ENCODE results near the gene ARHGEF11. TPM values are rescaled to one million over a fixed set of nuclear protein-coding genes. Genes with fewer than 3 reads are reported as not detected.
A peak's percentile ranks its signal among the peaks of the same experiment; 100 is the strongest.

The ARHGEF11 gene
- total RNA-seq, 1 donor from 2014 or later, result 43.7 TPM

DNA sequence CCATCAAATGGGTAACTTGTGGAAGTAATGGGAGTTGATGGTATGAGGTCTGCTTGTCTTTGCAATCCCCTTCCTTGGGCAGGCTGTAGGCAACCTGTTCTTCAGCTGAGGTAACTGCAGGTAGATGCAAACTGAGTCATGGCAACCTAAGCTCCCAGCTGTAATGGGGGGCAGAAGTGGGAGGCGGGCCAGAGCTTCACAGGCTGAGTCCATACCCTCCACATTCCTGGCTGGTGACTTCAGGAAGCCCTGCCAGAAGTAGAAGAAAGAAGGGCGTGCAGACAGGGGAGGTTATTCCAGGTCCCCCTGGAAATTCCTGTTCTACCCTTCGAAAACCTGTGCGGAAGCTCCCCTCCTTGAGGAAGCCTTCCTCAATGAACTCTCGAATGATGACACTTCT lies 44.9 kb downstream of the ARHGEF11 start:
- Mint-ChIP-seq H3K27ac (peak overlapping the region; percentile 22), H3K9me3 (no peaks in the 10 kb centered on the region), H3K4me1 (ENCODE audit: unreplicated experiment) (peaks cover 41% of the 10 kb centered on the region), H3K36me3 (no peaks in the 10 kb centered on the region), H3K27me3 (no peaks in the 10 kb centered on the region), H3K4me3 (no peak overlapping the region)
- TF ChIP-seq, protein P1, sequence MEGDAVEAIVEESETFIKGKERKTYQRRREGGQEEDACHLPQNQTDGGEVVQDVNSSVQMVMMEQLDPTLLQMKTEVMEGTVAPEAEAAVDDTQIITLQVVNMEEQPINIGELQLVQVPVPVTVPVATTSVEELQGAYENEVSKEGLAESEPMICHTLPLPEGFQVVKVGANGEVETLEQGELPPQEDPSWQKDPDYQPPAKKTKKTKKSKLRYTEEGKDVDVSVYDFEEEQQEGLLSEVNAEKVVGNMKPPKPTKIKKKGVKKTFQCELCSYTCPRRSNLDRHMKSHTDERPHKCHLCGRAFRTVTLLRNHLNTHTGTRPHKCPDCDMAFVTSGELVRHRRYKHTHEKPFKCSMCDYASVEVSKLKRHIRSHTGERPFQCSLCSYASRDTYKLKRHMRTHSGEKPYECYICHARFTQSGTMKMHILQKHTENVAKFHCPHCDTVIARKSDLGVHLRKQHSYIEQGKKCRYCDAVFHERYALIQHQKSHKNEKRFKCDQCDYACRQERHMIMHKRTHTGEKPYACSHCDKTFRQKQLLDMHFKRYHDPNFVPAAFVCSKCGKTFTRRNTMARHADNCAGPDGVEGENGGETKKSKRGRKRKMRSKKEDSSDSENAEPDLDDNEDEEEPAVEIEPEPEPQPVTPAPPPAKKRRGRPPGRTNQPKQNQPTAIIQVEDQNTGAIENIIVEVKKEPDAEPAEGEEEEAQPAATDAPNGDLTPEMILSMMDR (conservative IDR thresholded peaks at IDR 0.05), result no peak
- DNase-seq (ENCODE audit: extremely low spot score, unreplicated experiment), result no peak

DNA sequence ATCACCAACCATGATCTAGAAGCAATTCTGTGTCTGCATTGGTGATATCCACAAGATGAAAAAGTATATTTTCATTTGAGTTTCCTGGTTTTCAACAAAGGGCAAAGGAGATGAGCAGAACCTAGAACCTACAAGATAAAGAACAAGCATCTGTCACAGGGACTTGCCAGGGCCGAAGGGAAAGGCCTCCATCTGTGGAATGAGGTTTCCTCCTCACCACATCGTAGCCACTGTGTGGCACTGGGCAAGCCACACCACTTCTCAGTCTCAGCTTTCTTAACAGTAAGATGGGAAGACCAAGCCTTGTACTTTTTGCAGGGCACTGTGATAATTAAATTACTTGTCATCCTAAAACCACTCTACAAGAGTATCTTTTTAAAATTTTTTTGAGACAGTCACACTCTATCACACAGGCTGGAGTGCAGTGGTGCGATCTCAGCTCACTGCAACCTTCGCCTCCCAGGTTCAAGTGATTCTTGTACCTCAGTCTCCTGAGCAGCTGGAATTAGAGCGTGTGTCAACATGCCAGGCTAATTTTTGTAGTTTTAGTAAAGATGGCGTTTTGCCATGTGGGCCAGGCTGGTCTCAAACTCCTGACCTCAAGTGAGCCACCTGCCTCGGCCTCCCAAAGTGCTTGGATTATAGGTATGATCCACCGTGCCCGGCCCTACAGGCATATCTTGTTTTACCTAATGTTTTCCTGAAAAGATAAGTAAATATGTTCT lies 45.8 kb downstream of the ARHGEF11 start:
- Mint-ChIP-seq H3K4me1 (ENCODE audit: unreplicated experiment) (peaks cover 43% of the 10 kb centered on the region), H3K4me3 (no peak overlapping the region), H3K9me3 (no peaks in the 10 kb centered on the region), H3K27ac (no peak overlapping the region), H3K27me3 (no peaks in the 10 kb centered on the region), H3K36me3 (no peaks in the 10 kb centered on the region)
- no peak for DNase-seq (ENCODE audit: extremely low spot score, unreplicated experiment)
- TF ChIP-seq, protein P1 (conservative IDR thresholded peaks at IDR 0.05), result no peak

DNA sequence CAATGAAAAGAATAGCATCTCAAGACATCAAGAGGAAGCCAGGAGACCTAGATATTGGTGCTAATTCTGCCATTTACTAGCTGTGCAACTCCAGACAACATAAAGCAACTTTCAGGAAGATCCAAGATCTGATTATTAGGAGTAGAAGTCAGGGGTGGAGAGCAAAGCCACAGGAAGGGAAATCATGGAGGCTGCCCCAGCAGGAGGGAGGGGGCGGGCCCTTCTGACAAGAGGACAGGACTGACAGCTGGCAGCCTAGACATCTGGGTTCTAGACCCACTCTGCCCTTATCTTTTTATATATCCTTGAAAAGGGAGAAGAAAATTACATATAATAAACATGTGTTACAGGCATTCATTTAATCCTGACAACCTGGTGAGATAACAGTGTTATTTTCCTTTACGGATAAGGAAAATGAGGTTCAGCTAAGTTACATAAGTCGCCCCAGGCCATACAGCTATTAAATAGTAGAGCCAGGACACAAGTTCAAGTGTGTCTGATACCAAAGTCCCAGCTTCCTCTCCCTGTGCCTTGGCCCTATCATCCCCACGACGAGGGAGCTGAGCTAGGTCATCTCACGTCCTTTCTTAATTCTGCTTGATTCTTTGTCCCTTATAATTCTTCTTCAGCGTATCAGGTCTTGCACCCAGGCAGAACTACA lies 46.6 kb downstream of the ARHGEF11 start:
- H3K4me3 Mint-ChIP-seq, result no peak overlapping the region
- no peaks in the 10 kb centered on the region for H3K27me3 Mint-ChIP-seq
- no peaks in the 10 kb centered on the region for H3K36me3 Mint-ChIP-seq
- peaks cover 42% of the 10 kb centered on the region for H3K4me1 Mint-ChIP-seq (ENCODE audit: unreplicated experiment)
- no peaks in the 10 kb centered on the region for H3K9me3 Mint-ChIP-seq
- TF ChIP-seq, protein P1 (conservative IDR thresholded peaks at IDR 0.05), result no peak
- DNase-seq (ENCODE audit: extremely low spot score, unreplicated experiment), result no peak
- no peak overlapping the region for H3K27ac Mint-ChIP-seq

DNA sequence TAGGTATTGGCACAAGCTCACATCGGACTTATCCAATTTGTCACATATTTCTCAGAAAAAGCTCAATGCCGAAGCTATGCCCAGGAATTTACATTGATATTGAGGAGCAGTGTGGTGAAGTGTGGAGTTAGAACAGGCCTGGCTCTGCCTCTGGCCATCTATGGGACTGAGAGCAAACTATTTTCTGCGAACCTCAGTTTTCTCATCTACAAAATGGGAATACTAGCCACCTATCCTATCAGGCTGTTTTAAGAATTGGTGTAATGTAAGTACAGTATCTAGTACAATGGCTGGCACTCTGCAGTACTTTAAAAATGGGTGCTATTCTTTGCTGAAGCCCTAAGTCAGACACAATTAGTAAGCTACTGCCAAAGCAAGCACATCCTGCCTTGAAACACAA lies 47.2 kb downstream of the ARHGEF11 start:
- Mint-ChIP-seq H3K27me3 (no peaks in the 10 kb centered on the region), H3K4me1 (ENCODE audit: unreplicated experiment) (peaks cover 39% of the 10 kb centered on the region), H3K4me3 (no peak overlapping the region), H3K27ac (no peak overlapping the region), H3K9me3 (no peaks in the 10 kb centered on the region), H3K36me3 (no peaks in the 10 kb centered on the region)
- TF ChIP-seq, protein P1 (conservative IDR thresholded peaks at IDR 0.05), result no peak
- no peak for DNase-seq (ENCODE audit: extremely low spot score, unreplicated experiment)

DNA sequence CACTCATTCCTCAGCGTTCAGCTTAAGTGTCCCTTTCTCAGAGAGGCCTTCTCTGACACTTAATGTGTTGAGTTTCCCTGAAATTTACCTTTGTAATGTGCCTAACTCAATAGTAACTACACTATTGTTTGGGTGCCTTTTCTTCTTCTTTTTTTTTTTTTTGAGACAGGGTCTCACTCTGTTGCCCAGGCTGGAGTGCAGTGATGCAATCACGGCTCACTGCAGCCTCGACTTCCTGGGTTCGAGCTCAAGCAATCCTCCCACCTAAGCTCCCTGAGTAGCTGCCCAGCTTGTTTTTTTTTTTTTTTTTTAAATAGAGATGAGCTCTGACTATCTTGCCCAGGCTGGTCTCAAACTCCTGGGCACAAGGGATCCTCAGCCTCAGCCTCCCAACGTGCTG lies 50.1 kb downstream of the ARHGEF11 start:
- Mint-ChIP-seq H3K27ac (no peak overlapping the region), H3K27me3 (no peaks in the 10 kb centered on the region), H3K9me3 (no peaks in the 10 kb centered on the region), H3K4me1 (ENCODE audit: unreplicated experiment) (peaks cover 37% of the 10 kb centered on the region), H3K4me3 (no peak overlapping the region), H3K36me3 (peaks cover 4% of the 10 kb centered on the region)
- TF ChIP-seq, protein P1 (conservative IDR thresholded peaks at IDR 0.05), result no peak
- no peak for DNase-seq (ENCODE audit: extremely low spot score, unreplicated experiment)
